ENCODE measurements around the gene HAX1. TPM values are rescaled to one million over a fixed set of nuclear protein-coding genes. Genes with fewer than 3 reads are reported as not detected.

The HAX1 gene
- total and polyA plus RNA-seq, 10 of the 15 experiments (the other 5 are each of a cell fraction or from before 2014, with no cell fraction given) = 95.3 to 288 (median 147) TPM

DNA sequence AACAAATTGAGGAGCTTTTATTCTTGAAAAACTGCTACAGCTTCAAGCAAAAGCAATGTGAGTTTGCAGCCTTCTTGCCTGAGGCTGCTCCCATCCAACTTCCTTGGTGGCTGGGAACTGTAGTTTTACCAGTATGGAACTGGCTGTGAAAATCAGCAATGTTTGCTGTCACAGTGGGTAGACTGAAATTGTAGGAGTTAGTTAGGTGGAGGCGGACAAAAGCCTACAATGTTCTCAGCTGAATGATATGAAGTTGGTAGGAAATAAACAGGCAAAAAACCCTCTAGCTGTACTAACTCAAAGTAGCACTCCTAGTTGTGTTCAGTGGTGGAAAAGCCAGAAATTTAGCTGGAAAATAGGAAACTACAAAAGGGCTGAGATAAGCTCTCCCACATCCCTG lies 18.5 kb downstream of the HAX1 start:
- Histone ChIP-seq H2AFZ (ENCODE audit: control insufficient read depth, low read depth, low read length) (no peak overlapping the region), H3K4me3 (no peak overlapping the region), H3K79me2 (ENCODE audit: control insufficient read depth, insufficient read depth, low read length) (no peaks in the 10 kb centered on the region), H3K4me2 (ENCODE audit: control insufficient read depth, insufficient read depth) (no peak overlapping the region), H3K9ac (ENCODE audit: control insufficient read depth, insufficient read depth, low read length) (no peak overlapping the region), H4K20me1 (ENCODE audit: control insufficient read depth, insufficient read depth) (no peaks in the 10 kb centered on the region), H3K9me3 (replicated peaks; ENCODE audit: control insufficient read depth, insufficient read depth, low read length) (peaks cover 3% of the 10 kb centered on the region; the same call in 2 of the 3 replicates), H3K36me3 (ENCODE audit: control insufficient read depth in 2 of 2, insufficient read depth in 2 of 2, low read length in 1 of 2) (no peaks in the 10 kb centered on the region), H3K27ac (ENCODE audit: control insufficient read depth, insufficient read depth) (no peak overlapping the region), H3K27me3 (replicated peaks in 1 of 2; ENCODE audit: control insufficient read depth in 2 of 2, insufficient read depth in 2 of 2, low read length in 1 of 2) (no peaks in the 10 kb centered on the region), H3K4me1 (ENCODE audit: control insufficient read depth, insufficient read depth, low read length) (no peaks in the 10 kb centered on the region)
- WGBS (ENCODE audit: insufficient coverage, insufficient replicate concordance, low lambda C conversion rate, missing lambda C conversion rate) = 0% methylated on average over 1 of the region's 1 CpG
- SMC1A ChIA-PET (ENCODE audit: uncharacterized antibody, unreplicated experiment) = no interaction called here
- DNase-seq (ENCODE audit: low read depth, low spot score) = no peak
- TF ChIP-seq CEBPB (IDR thresholded peaks at IDR 0.05; ENCODE audit: borderline replicate concordance in 1 of 2, low read depth in 2 of 2, low read length in 2 of 2) = no peak
- no peak for TF ChIP-seq TAF1 (IDR thresholded peaks at IDR 0.05; ENCODE audit: borderline replicate concordance, low read depth, low read length)
- TF ChIP-seq MYB (IDR thresholded peaks at IDR 0.05; ENCODE audit: borderline replicate concordance, low read depth, low read length) = no peak
- TF ChIP-seq JUND (IDR thresholded peaks at IDR 0.05; ENCODE audit: low read depth, low read length) = no peak
- no peak for TF ChIP-seq TARDBP (IDR thresholded peaks at IDR 0.05; ENCODE audit: borderline replicate concordance)
- in situ Hi-C loops (cut with MboI) = no loop called here
- CTCF ChIA-PET = interaction anchor here (0.9 to 1.4 kb wide), 3 partner anchors 19 to 44 kb away, joined by 3 to 4 read pairs (median 3); partner anchors contain the start of gene HAX1
- no peak for FAIRE-seq
- POLR2A ChIA-PET = interaction anchor here (1.0 kb wide), 1 partner anchor 35 kb away, joined by 7 read pairs; no protein-coding TSS in a partner anchor
- intact Hi-C loops (cut with micrococcal nuclease; ENCODE audit: unreplicated experiment) = no loop called here
- RAD21 ChIA-PET (ENCODE audit: unreplicated experiment) = interaction anchor here (0.6 kb wide), 1 partner anchor 196 kb away, joined by 3 read pairs; no protein-coding TSS in a partner anchor
- no TSS peak for BruUV-seq (replicated peaks)
- ATAC-seq = no peak

DNA sequence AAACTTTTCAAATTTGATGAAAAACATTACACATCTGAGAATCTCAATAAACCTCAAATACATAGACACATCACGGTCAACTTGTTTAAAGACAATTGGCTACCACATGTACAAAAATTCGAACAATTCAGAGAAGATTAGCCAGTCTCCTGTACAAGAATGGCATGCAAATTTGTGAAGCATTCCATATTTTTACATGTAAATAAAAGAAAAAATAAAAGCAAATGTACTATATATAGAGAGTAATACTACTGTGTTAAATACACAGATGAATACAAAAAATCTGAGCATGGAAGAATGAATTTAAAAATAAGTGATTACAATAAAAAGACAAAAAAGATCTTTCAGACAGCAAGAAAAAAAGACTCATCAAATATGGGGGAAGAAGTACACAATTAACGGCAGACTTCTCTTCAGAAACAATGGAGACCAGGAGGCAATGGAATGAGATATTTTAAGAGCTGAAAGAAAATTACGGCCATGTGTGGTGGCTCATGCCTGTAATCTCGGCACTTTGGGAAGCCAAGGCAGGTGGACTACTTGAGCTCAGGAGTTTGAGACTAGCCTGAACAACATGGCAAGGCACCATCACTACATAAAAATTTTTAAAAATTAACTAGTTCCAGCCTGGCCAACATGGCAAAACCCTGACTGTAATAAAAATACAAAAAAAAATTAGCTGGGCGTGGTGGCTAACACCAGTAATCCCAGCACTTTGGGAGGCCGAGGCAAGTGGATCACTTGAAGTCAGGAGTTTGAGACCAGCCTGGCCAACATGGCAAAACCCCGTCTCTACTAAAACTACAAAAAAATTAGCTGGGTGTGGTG lies 23.2 kb downstream of the HAX1 start:
- ATAC-seq (no peak), FAIRE-seq (peak; percentile 49), DNase-seq (ENCODE audit: low read depth, low spot score) (no peak)
- 47% methylated on average over 8 of the region's 8 CpGs for WGBS (ENCODE audit: insufficient coverage, insufficient replicate concordance, low lambda C conversion rate, missing lambda C conversion rate)
- Histone ChIP-seq H3K4me3 (no peak overlapping the region), H3K9ac (ENCODE audit: control insufficient read depth, insufficient read depth, low read length) (no peak overlapping the region), H3K4me2 (ENCODE audit: control insufficient read depth, insufficient read depth) (no peak overlapping the region), H2AFZ (ENCODE audit: control insufficient read depth, low read depth, low read length) (no peak overlapping the region), H4K20me1 (ENCODE audit: control insufficient read depth, insufficient read depth) (no peaks in the 10 kb centered on the region), H3K27ac (ENCODE audit: control insufficient read depth, insufficient read depth) (no peak overlapping the region), H3K4me1 (ENCODE audit: control insufficient read depth, insufficient read depth, low read length) (no peaks in the 10 kb centered on the region), H3K9me3 (replicated peaks; ENCODE audit: control insufficient read depth, insufficient read depth, low read length) (peaks cover 3% of the 10 kb centered on the region; the same call in 2 of the 3 replicates), H3K27me3 (replicated peaks in 1 of 2; ENCODE audit: control insufficient read depth in 2 of 2, insufficient read depth in 2 of 2, low read length in 1 of 2) (no peaks in the 10 kb centered on the region), H3K36me3 (ENCODE audit: control insufficient read depth in 2 of 2, insufficient read depth in 2 of 2, low read length in 1 of 2) (no peaks in the 10 kb centered on the region), H3K79me2 (ENCODE audit: control insufficient read depth, insufficient read depth, low read length) (no peaks in the 10 kb centered on the region)
- CTCF ChIA-PET = interaction anchor here (0.6 to 1.4 kb wide), 3 partner anchors 18 to 722 kb away, joined by 3 to 4 read pairs (median 3); no protein-coding TSS in a partner anchor
- SMC1A ChIA-PET (ENCODE audit: uncharacterized antibody, unreplicated experiment) = interaction anchor here (0.8 kb wide), 1 partner anchor 101 kb away, joined by 5 read pairs; no protein-coding TSS in a partner anchor
- intact Hi-C loops (cut with micrococcal nuclease; ENCODE audit: unreplicated experiment) (no loop called here), in situ Hi-C loops (cut with MboI) (no loop called here)
- POLR2A ChIA-PET = no interaction called here
- BruUV-seq (replicated peaks) = no TSS peak
- RAD21 ChIA-PET (ENCODE audit: unreplicated experiment) = no interaction called here
- TF ChIP-seq EED (IDR thresholded peaks at IDR 0.05; ENCODE audit: low read depth) (no peak), CBX3 (IDR thresholded peaks at IDR 0.05; ENCODE audit: borderline replicate concordance, low read depth) (0 out of 2 replicates have a peak, but pooled peaks have one; percentile 56), ZNF207 (IDR thresholded peaks at IDR 0.05; ENCODE audit: borderline replicate concordance) (no peak), DPF2 (IDR thresholded peaks at IDR 0.05) (no peak), MTA3 (IDR thresholded peaks at IDR 0.05; ENCODE audit: borderline replicate concordance, low read length) (no peak), CBX5 (IDR thresholded peaks at IDR 0.05; ENCODE audit: low read depth) (peak; percentile 99), SMAD1 (IDR thresholded peaks at IDR 0.05; ENCODE audit: low read depth, partially characterized antibody) (no peak)
- TF ChIP-seq, protein P1, sequence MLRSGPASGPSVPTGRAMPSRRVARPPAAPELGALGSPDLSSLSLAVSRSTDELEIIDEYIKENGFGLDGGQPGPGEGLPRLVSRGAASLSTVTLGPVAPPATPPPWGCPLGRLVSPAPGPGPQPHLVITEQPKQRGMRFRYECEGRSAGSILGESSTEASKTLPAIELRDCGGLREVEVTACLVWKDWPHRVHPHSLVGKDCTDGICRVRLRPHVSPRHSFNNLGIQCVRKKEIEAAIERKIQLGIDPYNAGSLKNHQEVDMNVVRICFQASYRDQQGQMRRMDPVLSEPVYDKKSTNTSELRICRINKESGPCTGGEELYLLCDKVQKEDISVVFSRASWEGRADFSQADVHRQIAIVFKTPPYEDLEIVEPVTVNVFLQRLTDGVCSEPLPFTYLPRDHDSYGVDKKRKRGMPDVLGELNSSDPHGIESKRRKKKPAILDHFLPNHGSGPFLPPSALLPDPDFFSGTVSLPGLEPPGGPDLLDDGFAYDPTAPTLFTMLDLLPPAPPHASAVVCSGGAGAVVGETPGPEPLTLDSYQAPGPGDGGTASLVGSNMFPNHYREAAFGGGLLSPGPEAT (IDR thresholded peaks at IDR 0.05; ENCODE audit: low read depth) = peak; percentile 43; the same call in 1 of the 2 replicates
